PFSK-1 (cell line): ENCODE measurements around the gene CHST11.

ENCODE experiments used
- FOXP2 ChIP-seq: optimal IDR thresholded peaks from 2 replicates; pipeline ENCODE3; 2011; ENCODE audit warnings: borderline replicate concordance, control low read depth, inconsistent platforms; ENCODE audit not compliant: insufficient read depth; ENCODE audit errors: extremely low read length, extremely low read depth
- POLR2AphosphoS5 ChIP-seq: IDR thresholded peaks from 2 replicates; pipeline ENCODE4 v1.6.1; 2012; ENCODE audit warnings: low read depth, mild to moderate bottlenecking, control low read depth, low read length, moderate library complexity
- SIN3A ChIP-seq: IDR thresholded peaks from 2 replicates; pipeline ENCODE4 v1.6.1; 2012; ENCODE audit warnings: mild to moderate bottlenecking, low read length, moderate library complexity, borderline replicate concordance; ENCODE audit not compliant: insufficient read depth
- TAF1 ChIP-seq: IDR thresholded peaks from 2 replicates; pipeline ENCODE4 v1.6.1; 2012; ENCODE audit warnings: low read length, control low read depth, borderline replicate concordance; ENCODE audit not compliant: insufficient read depth
- TF ChIP-seq, protein P1 (sequence below), 2 experiments: IDR thresholded peaks; 2 replicates each; pipeline versions ENCODE4 v1.6.1 to v1.8.0; 2011 to 2012; ENCODE audit warnings: low read depth in 2 of 2, low read length in 2 of 2, control low read depth in 1 of 2, inconsistent platforms in 1 of 2, mild to moderate bottlenecking in 1 of 2, moderate library complexity in 1 of 2; ENCODE audit not compliant: insufficient read depth in 1 of 2

Gene CHST11

GRCh38 chr12:104466709-104467345 is 10.1 kb downstream of the CHST11 start:
- TF ChIP-seq TAF1, result no peak
- TF ChIP-seq SIN3A, result no peak
- TF ChIP-seq, protein P1, sequence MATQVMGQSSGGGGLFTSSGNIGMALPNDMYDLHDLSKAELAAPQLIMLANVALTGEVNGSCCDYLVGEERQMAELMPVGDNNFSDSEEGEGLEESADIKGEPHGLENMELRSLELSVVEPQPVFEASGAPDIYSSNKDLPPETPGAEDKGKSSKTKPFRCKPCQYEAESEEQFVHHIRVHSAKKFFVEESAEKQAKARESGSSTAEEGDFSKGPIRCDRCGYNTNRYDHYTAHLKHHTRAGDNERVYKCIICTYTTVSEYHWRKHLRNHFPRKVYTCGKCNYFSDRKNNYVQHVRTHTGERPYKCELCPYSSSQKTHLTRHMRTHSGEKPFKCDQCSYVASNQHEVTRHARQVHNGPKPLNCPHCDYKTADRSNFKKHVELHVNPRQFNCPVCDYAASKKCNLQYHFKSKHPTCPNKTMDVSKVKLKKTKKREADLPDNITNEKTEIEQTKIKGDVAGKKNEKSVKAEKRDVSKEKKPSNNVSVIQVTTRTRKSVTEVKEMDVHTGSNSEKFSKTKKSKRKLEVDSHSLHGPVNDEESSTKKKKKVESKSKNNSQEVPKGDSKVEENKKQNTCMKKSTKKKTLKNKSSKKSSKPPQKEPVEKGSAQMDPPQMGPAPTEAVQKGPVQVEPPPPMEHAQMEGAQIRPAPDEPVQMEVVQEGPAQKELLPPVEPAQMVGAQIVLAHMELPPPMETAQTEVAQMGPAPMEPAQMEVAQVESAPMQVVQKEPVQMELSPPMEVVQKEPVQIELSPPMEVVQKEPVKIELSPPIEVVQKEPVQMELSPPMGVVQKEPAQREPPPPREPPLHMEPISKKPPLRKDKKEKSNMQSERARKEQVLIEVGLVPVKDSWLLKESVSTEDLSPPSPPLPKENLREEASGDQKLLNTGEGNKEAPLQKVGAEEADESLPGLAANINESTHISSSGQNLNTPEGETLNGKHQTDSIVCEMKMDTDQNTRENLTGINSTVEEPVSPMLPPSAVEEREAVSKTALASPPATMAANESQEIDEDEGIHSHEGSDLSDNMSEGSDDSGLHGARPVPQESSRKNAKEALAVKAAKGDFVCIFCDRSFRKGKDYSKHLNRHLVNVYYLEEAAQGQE (IDR thresholded peaks at IDR 0.05; ENCODE audit: insufficient read depth in 1 of 2, low read depth in 2 of 2, low read length in 2 of 2), result no peak
- TF ChIP-seq FOXP2, result no peak
- no peak for TF ChIP-seq POLR2AphosphoS5

GRCh38 chr12:104467346-104467837 is 10.6 kb downstream of the CHST11 start:
- TF ChIP-seq SIN3A (no peak), POLR2AphosphoS5 (no peak), FOXP2 (no peak), TAF1 (no peak)
- TF ChIP-seq, protein P1 (IDR thresholded peaks at IDR 0.05; ENCODE audit: insufficient read depth in 1 of 2, low read depth in 2 of 2, low read length in 2 of 2), result no peak

DNA sequence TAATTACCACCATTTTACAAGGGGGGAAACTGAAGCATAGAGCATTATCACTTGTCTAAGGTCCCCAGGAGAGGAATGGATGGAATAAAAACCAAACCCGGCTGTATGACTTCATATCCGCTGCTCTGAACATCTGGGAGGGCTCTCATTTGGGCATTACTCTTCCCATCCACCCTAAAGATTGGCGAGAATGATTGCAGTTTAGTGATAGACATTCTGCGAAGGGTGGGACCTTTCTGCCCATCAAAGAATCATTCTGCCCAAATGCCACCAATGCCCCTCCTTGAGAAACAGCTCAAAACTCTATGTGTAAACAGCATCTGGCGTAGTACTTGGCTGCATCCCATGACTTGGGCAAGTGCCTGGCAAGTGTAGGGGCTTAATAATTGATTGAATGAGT is 11.6 kb downstream of the CHST11 start:
- TF ChIP-seq, protein P1 (IDR thresholded peaks at IDR 0.05; ENCODE audit: insufficient read depth in 1 of 2, low read depth in 2 of 2, low read length in 2 of 2), result no peak
- TF ChIP-seq SIN3A, result no peak
- TF ChIP-seq POLR2AphosphoS5, result no peak
- TF ChIP-seq TAF1, result no peak
- TF ChIP-seq FOXP2, result no peak

DNA sequence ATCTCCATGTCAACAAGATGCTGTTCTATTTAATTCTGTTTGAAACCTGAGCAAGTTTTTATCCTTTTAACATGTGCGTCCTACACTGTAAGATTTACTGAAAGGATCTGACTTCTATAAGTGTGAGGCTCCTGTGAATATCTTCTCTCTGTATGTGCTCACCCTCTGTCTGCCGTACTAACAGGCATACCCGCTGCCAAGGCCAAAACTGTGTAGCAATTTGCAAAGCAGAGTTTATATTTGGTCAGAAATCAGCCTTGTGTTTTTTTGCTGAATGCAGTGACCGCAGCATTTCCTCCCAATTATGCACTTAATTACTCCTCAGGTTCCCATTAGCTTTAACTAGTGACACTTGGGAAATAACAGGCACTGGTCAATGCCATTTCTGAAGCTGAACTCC is 12.3 kb downstream of the CHST11 start:
- TF ChIP-seq POLR2AphosphoS5, result no peak
- TF ChIP-seq, protein P1 (IDR thresholded peaks at IDR 0.05; ENCODE audit: insufficient read depth in 1 of 2, low read depth in 2 of 2, low read length in 2 of 2), result no peak
- no peak for TF ChIP-seq FOXP2
- no peak for TF ChIP-seq TAF1
- TF ChIP-seq SIN3A, result no peak

DNA sequence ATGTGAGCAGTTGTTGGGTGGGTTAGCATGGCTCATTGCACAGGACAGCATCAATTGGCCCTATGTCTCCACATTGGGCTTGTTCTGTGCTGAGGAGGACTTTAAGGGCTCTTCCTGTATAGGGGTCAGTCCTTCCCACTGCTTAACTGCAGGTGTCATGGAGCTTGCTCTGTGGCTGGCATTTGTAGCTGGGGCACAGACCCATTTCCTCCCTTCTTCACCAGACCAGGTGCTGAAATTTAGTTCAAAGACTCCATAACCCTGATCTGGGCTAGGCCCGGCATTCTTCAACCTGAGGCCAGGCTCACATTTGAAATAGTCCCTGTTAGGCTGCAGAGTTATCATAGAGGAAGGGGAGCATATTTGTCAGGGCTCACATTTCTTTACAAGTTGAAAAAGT is 12.8 kb downstream of the CHST11 start:
- TF ChIP-seq TAF1 (no peak), SIN3A (no peak), FOXP2 (no peak), POLR2AphosphoS5 (no peak)
- TF ChIP-seq, protein P1 (IDR thresholded peaks at IDR 0.05; ENCODE audit: insufficient read depth in 1 of 2, low read depth in 2 of 2, low read length in 2 of 2), result no peak
